ENCODE measurements around the gene LIPG.
"Not testable (repeated sequence)": the region's sequence is repeated elsewhere in the genome, so short reads cannot be mapped to it uniquely, and the experiment has no call there.

Gene LIPG

GRCh38 chr18:49561289-49562193 lies at the start of gene LIPG:
Gene LIPG, plus strand, starts transcription at chr18:49562057. Its CDS starts 252 bp downstream, at chr18:49562309.
- peak; percentile 87 for DNase-seq

- not testable (repeated sequence) for DNase-seq
Measured at GRCh38 chr18:49512876-49513275, 49.0 kb upstream of the LIPG start.

GRCh38 chr18:49514577-49514976 lies 47.3 kb upstream of the LIPG start:
- DNase-seq, result no peak

- not testable (repeated sequence) for DNase-seq
Measured at GRCh38 chr18:49515003-49515402, 46.9 kb upstream of the LIPG start.

GRCh38 chr18:49515516-49515915 lies 46.3 kb upstream of the LIPG start:
- no peak for DNase-seq

- DNase-seq, result no peak
Measured at GRCh38 chr18:49517483-49517882, 44.4 kb upstream of the LIPG start.

- DNase-seq, result no peak
Measured at GRCh38 chr18:49519101-49519971, 42.5 kb upstream of the LIPG start.

GRCh38 chr18:49520661-49521145 lies 41.2 kb upstream of the LIPG start:
- DNase-seq, result peak; percentile 81

GRCh38 chr18:49521216-49521835 lies 40.5 kb upstream of the LIPG start:
- peak; percentile 93 for DNase-seq

- not testable (repeated sequence) for DNase-seq
Measured at GRCh38 chr18:49523580-49524093, 38.2 kb upstream of the LIPG start.

- DNase-seq, result no peak
Measured at GRCh38 chr18:49524349-49524748, 37.5 kb upstream of the LIPG start.

GRCh38 chr18:49524951-49525350 lies 36.9 kb upstream of the LIPG start:
- DNase-seq, result no peak

- DNase-seq, result no peak
Measured at GRCh38 chr18:49525981-49526380, 35.9 kb upstream of the LIPG start.

- DNase-seq, result no peak
Measured at GRCh38 chr18:49527631-49528327, 34.1 kb upstream of the LIPG start.

GRCh38 chr18:49529596-49529995 lies 32.3 kb upstream of the LIPG start:
- DNase-seq, result no peak

GRCh38 chr18:49531678-49532153 lies 30.1 kb upstream of the LIPG start:
- DNase-seq, result no peak

- no peak for DNase-seq
Measured at GRCh38 chr18:49534846-49535601, 26.8 kb upstream of the LIPG start.

- DNase-seq, result no peak
Measured at GRCh38 chr18:49537232-49537896, 24.5 kb upstream of the LIPG start.

- DNase-seq, result no peak
Measured at GRCh38 chr18:49544362-49544761, 17.5 kb upstream of the LIPG start.

GRCh38 chr18:49546278-49546677 lies 15.6 kb upstream of the LIPG start:
- no peak for DNase-seq
